Mucosa of gallbladder (tissue), 1 donor: ENCODE results near the gene TXNDC2. TPM values are rescaled to one million over a fixed set of nuclear protein-coding genes. Genes with fewer than 3 reads are reported as not detected.
"Not testable (repeated sequence)": the region's sequence is repeated elsewhere in the genome, so short reads cannot be mapped to it uniquely, and the experiment has no call there.

Experiments
- DNase-seq: peaks from one replicate; pipeline ENCODE4 v3.0.0-alpha.2; 2020; ENCODE audit warnings: low spot score
- total RNA-seq: library from RNA; stranded (reverse); gene quantifications from one replicate; pipeline ENCODE4 v1.2.1, GENCODE V29; 2021
- donor health status: DM: no; HTN: no; CAD: no.

TXNDC2 gene
- total RNA-seq, 1 donor from 2014 or later = not detected

- DNase-seq = no peak
Observed at GRCh38 chr18:9884532-9885140, 1.1 kb upstream of the TXNDC2 start.

GRCh38 chr18:9886005-9886348 is 204 bp downstream of the TXNDC2 start:
- no peak for DNase-seq

GRCh38 chr18:9887992-9888391 is 2.2 kb downstream of the TXNDC2 start:
- no peak for DNase-seq

GRCh38 chr18:9890196-9890595 is 4.4 kb downstream of the TXNDC2 start:
- no peak for DNase-seq

- DNase-seq = no peak
Observed at GRCh38 chr18:9890957-9891356, 5.2 kb downstream of the TXNDC2 start.

GRCh38 chr18:9891515-9891914 is 5.7 kb downstream of the TXNDC2 start:
- not testable (repeated sequence) for DNase-seq

- DNase-seq = no peak
Observed at GRCh38 chr18:9894454-9895068, 8.8 kb downstream of the TXNDC2 start.

GRCh38 chr18:9897129-9897528 is 11.4 kb downstream of the TXNDC2 start:
- DNase-seq = no peak

GRCh38 chr18:9897787-9898291 is 12.1 kb downstream of the TXNDC2 start:
- not testable (repeated sequence) for DNase-seq

- peak; percentile 66 for DNase-seq
Observed at GRCh38 chr18:9898792-9899549, 13.2 kb downstream of the TXNDC2 start.

- DNase-seq = not testable (repeated sequence)
Observed at GRCh38 chr18:9899550-9899930, 13.8 kb downstream of the TXNDC2 start.

- DNase-seq = no peak
Observed at GRCh38 chr18:9900699-9901098, 14.9 kb downstream of the TXNDC2 start.

GRCh38 chr18:9901377-9901776 is 15.6 kb downstream of the TXNDC2 start:
- DNase-seq = no peak

- not testable (repeated sequence) for DNase-seq
Observed at GRCh38 chr18:9902264-9902663, 16.5 kb downstream of the TXNDC2 start.

- DNase-seq = no peak
Observed at GRCh38 chr18:9902832-9903231, 17.1 kb downstream of the TXNDC2 start.

- DNase-seq = no peak
Observed at GRCh38 chr18:9905401-9905922, 19.7 kb downstream of the TXNDC2 start.

- DNase-seq = no peak
Observed at GRCh38 chr18:9906481-9906880, 20.7 kb downstream of the TXNDC2 start.

GRCh38 chr18:9907867-9908266 is 22.1 kb downstream of the TXNDC2 start:
- no peak for DNase-seq

GRCh38 chr18:9910071-9910470 is 24.3 kb downstream of the TXNDC2 start:
- no peak for DNase-seq

- no peak for DNase-seq
Observed at GRCh38 chr18:9910661-9911060, 24.9 kb downstream of the TXNDC2 start.

GRCh38 chr18:9911226-9911625 is 25.5 kb downstream of the TXNDC2 start:
- DNase-seq = no peak

GRCh38 chr18:9912285-9912684 is 26.5 kb downstream of the TXNDC2 start:
- DNase-seq = not testable (repeated sequence)

- DNase-seq = no peak
Observed at GRCh38 chr18:9913151-9913525, 27.4 kb downstream of the TXNDC2 start.
